PC-3 (cell line): ENCODE measurements around the gene DGKI.

ENCODE experiments used
- EZH2 ChIP-seq: fragments of 300-600 bp; sonication (generic); IDR thresholded peaks from one replicate; pipeline ENCODE4 v1.6.1; 2017; ENCODE audit warnings: antibody characterized with exemption, mild to moderate bottlenecking, low read length; ENCODE audit not compliant: unreplicated experiment
- EZH2phosphoT487 ChIP-seq: fragments of 300-600 bp; sonication (generic); IDR thresholded peaks from 2 replicates; pipeline ENCODE4 v1.6.1; 2018; ENCODE audit warnings: mild to moderate bottlenecking, antibody characterized with exemption, low read length, borderline replicate concordance
- TF ChIP-seq, protein P1 (sequence below): fragments of 300-600 bp; sonication (generic); conservative IDR thresholded peaks from 2 replicates; pipeline ENCODE4 v1.5.1; 2017; ENCODE audit warnings: antibody characterized with exemption, low read depth, mild to moderate bottlenecking, low read length

DNA sequence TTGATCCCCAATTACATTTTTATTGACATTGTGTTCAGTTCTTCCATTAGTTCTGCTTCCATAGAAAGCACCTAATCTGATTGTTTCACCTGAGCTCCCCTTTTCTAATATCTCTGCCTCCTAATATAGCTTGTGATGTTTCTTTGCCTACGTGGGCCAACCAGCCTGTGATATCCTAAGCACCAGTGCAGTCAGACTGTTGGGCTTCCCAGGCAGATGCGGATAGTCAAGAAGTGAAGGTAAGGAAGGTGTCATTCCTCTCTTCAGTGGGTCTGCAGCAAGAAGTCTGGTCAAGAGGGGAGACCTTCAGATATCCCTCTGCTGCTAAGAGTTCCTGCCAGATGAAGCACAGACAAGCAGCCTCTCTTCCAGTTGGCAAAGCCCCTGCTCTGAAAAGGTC is 16.2 kb upstream of the DGKI start:
- TF ChIP-seq, protein P1, sequence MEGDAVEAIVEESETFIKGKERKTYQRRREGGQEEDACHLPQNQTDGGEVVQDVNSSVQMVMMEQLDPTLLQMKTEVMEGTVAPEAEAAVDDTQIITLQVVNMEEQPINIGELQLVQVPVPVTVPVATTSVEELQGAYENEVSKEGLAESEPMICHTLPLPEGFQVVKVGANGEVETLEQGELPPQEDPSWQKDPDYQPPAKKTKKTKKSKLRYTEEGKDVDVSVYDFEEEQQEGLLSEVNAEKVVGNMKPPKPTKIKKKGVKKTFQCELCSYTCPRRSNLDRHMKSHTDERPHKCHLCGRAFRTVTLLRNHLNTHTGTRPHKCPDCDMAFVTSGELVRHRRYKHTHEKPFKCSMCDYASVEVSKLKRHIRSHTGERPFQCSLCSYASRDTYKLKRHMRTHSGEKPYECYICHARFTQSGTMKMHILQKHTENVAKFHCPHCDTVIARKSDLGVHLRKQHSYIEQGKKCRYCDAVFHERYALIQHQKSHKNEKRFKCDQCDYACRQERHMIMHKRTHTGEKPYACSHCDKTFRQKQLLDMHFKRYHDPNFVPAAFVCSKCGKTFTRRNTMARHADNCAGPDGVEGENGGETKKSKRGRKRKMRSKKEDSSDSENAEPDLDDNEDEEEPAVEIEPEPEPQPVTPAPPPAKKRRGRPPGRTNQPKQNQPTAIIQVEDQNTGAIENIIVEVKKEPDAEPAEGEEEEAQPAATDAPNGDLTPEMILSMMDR = no peak
- TF ChIP-seq EZH2 (no peak), EZH2phosphoT487 (no peak)
